Testis (tissue), 2 donors: ENCODE measurements around the gene LHX4.

ENCODE experiments used
- POLR2A ChIP-seq: fragments of 450-650 bp; IDR thresholded peaks from one replicate; pipeline ENCODE4 v1.6.1; 2017; ENCODE audit warnings: antibody characterized with exemption, mild to moderate bottlenecking, moderate library complexity
- TF ChIP-seq, protein P1 (sequence below), 3 experiments: fragments of 450-650 bp in 2 of 3; fragments of 200-600 bp in 1 of 3; sonication (generic) in 1 of 3; IDR thresholded peaks; one replicate each; pipeline ENCODE4 v1.5.1; 2016 to 2019; ENCODE audit warnings: antibody characterized with exemption in 3 of 3, mild to moderate bottlenecking in 2 of 3, moderate library complexity in 1 of 3

DNA sequence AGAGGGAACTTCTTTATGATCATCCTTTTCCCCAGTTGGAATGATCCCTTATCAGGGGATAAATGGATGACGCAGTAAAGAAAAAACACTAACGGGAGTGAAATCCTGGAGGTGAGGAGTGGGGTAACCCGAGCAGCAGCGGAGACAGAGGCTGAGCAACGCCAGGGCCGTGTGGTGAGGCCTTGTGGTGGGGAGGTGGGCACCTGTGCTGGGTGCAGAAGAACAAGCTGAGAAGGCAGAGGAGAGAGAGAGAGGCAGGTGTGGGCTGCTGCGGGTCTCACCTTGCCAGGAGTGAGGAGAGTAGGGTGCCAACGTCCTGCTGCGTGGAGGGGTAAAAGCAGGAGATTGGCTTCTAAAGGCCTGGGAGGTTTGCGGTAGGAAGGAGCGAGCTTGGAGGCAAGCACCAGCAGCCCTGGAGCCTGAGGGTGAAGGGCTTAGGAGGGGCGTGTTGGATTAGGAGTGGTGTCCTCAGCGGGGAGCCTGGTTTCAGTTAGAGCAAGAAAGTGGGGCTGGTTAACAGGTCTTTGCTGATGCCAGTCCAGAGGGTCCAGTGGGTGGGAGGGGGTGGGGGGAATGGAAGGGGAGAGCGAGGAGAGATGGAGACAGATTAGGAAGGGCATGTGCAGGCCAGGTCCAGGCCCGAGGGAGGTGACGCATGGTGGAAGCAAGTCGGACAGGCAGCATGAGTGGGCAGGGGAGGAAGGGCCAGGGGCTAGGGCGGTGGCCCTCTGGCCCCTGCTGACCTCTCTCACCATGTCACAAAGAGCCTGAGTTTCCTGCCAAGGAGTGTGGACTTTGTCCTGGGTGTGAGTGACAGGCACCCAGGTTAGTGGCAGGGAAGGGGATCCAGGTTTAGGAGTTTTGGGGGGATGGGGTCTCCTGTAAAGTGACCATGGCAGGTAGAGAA lies 36.7 kb upstream of the LHX4 start:
- TF ChIP-seq, protein P1, sequence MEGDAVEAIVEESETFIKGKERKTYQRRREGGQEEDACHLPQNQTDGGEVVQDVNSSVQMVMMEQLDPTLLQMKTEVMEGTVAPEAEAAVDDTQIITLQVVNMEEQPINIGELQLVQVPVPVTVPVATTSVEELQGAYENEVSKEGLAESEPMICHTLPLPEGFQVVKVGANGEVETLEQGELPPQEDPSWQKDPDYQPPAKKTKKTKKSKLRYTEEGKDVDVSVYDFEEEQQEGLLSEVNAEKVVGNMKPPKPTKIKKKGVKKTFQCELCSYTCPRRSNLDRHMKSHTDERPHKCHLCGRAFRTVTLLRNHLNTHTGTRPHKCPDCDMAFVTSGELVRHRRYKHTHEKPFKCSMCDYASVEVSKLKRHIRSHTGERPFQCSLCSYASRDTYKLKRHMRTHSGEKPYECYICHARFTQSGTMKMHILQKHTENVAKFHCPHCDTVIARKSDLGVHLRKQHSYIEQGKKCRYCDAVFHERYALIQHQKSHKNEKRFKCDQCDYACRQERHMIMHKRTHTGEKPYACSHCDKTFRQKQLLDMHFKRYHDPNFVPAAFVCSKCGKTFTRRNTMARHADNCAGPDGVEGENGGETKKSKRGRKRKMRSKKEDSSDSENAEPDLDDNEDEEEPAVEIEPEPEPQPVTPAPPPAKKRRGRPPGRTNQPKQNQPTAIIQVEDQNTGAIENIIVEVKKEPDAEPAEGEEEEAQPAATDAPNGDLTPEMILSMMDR (IDR thresholded peaks at IDR 0.05), result no peak
- TF ChIP-seq POLR2A, result no peak
